Hepatocyte (in vitro differentiated cells): ENCODE measurements around the gene NEDD4. TPM values are rescaled to one million over a fixed set of nuclear protein-coding genes. Genes with fewer than 3 reads are reported as not detected.

Experiments
- DNase-seq: peaks from one replicate; pipeline ENCODE4 v3.0.0-alpha.2; 2016; ENCODE audit warnings: low spot score
- H2AFZ ChIP-seq: fragments of 200-600 bp; sonication (generic); 2 replicates; pipeline ENCODE4 v1.6.0; 2016; ENCODE audit warnings: antibody characterized with exemption, mild to moderate bottlenecking
- H3K27ac ChIP-seq: fragments of 200-600 bp; sonication (generic); 2 replicates; pipeline ENCODE4 v1.5.1; 2016; ENCODE audit warnings: mild to moderate bottlenecking
- H3K27me3 ChIP-seq: fragments of 200-600 bp; sonication (generic); 2 replicates; pipeline ENCODE4 v1.6.1; 2016
- H3K36me3 ChIP-seq: fragments of 200-600 bp; sonication (generic); replicated peaks from 2 replicates; pipeline ENCODE4 v1.5.1; 2016; ENCODE audit warnings: low read depth; ENCODE audit not compliant: insufficient read depth
- H3K4me1 ChIP-seq: fragments of 200-600 bp; sonication (generic); 2 replicates; pipeline ENCODE4 v1.5.1; 2016; ENCODE audit warnings: mild to moderate bottlenecking, moderate library complexity; ENCODE audit not compliant: insufficient read depth
- H3K4me2 ChIP-seq: fragments of 200-600 bp; sonication (generic); 2 replicates; pipeline ENCODE4 v1.6.0; 2016
- H3K4me3 ChIP-seq: fragments of 200-600 bp; sonication (generic); 2 replicates; pipeline ENCODE4 v1.5.1; 2016; ENCODE audit warnings: mild to moderate bottlenecking
- H3K79me2 ChIP-seq: fragments of 200-600 bp; sonication (generic); 2 replicates; pipeline ENCODE4 v1.6.0; 2017; ENCODE audit warnings: mild to moderate bottlenecking
- H3K9me2 ChIP-seq: fragments of 200-600 bp; sonication (generic); replicated peaks from 2 replicates; pipeline ENCODE4 v1.6.0; 2017; ENCODE audit warnings: mild to moderate bottlenecking; ENCODE audit not compliant: insufficient read depth
- H3K9me3 ChIP-seq: fragments of 200-600 bp; sonication (generic); 2 replicates; pipeline ENCODE4 v1.5.1; 2016; ENCODE audit warnings: low read depth, mild to moderate bottlenecking
- H4K20me1 ChIP-seq: fragments of 200-600 bp; sonication (generic); 2 replicates; pipeline ENCODE4 v1.6.0; 2016; ENCODE audit warnings: mild to moderate bottlenecking; ENCODE audit not compliant: insufficient read depth, poor library complexity, severe bottlenecking
- CTCF ChIP-seq: fragments of 200-600 bp; sonication (generic); IDR thresholded peaks from 2 replicates; pipeline ENCODE4 v1.5.1; 2016; ENCODE audit warnings: antibody characterized with exemption, mild to moderate bottlenecking; ENCODE audit not compliant: poor library complexity
- EZH2 ChIP-seq: fragments of 200-600 bp; sonication (generic); IDR thresholded peaks from 2 replicates; pipeline ENCODE4 v1.6.1; 2016; ENCODE audit warnings: antibody characterized with exemption, mild to moderate bottlenecking, borderline replicate concordance
- EZH2phosphoT487 ChIP-seq: fragments of 200-600 bp; sonication (generic); IDR thresholded peaks from one replicate; pipeline ENCODE4 v1.6.1; 2018; ENCODE audit warnings: antibody characterized with exemption, mild to moderate bottlenecking, low read depth, moderate library complexity; ENCODE audit not compliant: unreplicated experiment, severe bottlenecking
- WGBS: methylation state at CpG from one replicate; pipeline ENCODE4 v1.1.6; 2016; ENCODE audit warnings: low lambda C conversion rate; ENCODE audit errors: missing lambda C conversion rate; 5-methylcytosine and 5-hydroxymethylcytosine counted together
- polyA plus RNA-seq: library from polyadenylated mRNA; unstranded; fragments of >200 nt; fragmentation: Nextera tagmentation; extraction: Ambion mirVana; gene quantifications from 2 replicates; pipeline ENCODE4 v1.2.1, GENCODE V29; 2016
- total RNA-seq: library from RNA; depleted of rRNA; stranded (reverse); fragments of >200 nt; gene quantifications from 2 replicates; pipeline ENCODE4 v1.2.3, GENCODE V29; 2014

Gene NEDD4
- total and polyA plus RNA-seq, 2 experiments from 2014 or later, result 26.5 to 77.0 TPM

- H3K36me3 ChIP-seq, result no peaks in the 10 kb centered on the region
- no peak overlapping the region for H2AFZ ChIP-seq
- no peaks in the 10 kb centered on the region for H3K4me1 ChIP-seq
- H3K27me3 ChIP-seq, result no peaks in the 10 kb centered on the region
- 73% methylated on average over 6 of the region's 6 CpGs for WGBS
- H3K9me3 ChIP-seq, result peaks cover 10% of the 10 kb centered on the region
- H3K79me2 ChIP-seq, result no peaks in the 10 kb centered on the region
- H3K4me3 ChIP-seq, result no peak overlapping the region
- no peaks in the 10 kb centered on the region for H4K20me1 ChIP-seq
- peaks cover 3% of the 10 kb centered on the region for H3K9me2 ChIP-seq
- H3K27ac ChIP-seq, result no peak overlapping the region
- no peak for TF ChIP-seq CTCF
- TF ChIP-seq EZH2, result no peak
- TF ChIP-seq EZH2phosphoT487, result no peak
- no peak overlapping the region for H3K4me2 ChIP-seq
- DNase-seq, result no peak
Measured at GRCh38 chr15:55937040-55937439, 56.4 kb downstream of the NEDD4 start.

- no peaks in the 10 kb centered on the region for H3K36me3 ChIP-seq
- H3K79me2 ChIP-seq, result no peaks in the 10 kb centered on the region
- WGBS, result 94% methylated on average over 4 of the region's 4 CpGs
- no peak for DNase-seq
- no peak overlapping the region for H2AFZ ChIP-seq
- H3K4me3 ChIP-seq, result no peak overlapping the region
- H3K9me3 ChIP-seq, result no peaks in the 10 kb centered on the region
- TF ChIP-seq CTCF, result no peak
- TF ChIP-seq EZH2phosphoT487, result no peak
- TF ChIP-seq EZH2, result no peak
- no peak overlapping the region for H3K27ac ChIP-seq
- H3K27me3 ChIP-seq, result no peaks in the 10 kb centered on the region
- H3K4me2 ChIP-seq, result no peak overlapping the region
- H3K4me1 ChIP-seq, result no peaks in the 10 kb centered on the region
- H3K9me2 ChIP-seq, result no peaks in the 10 kb centered on the region
- H4K20me1 ChIP-seq, result no peaks in the 10 kb centered on the region
Measured at GRCh38 chr15:55928955-55929354, 64.5 kb downstream of the NEDD4 start.

- H3K36me3 ChIP-seq, result no peaks in the 10 kb centered on the region
- TF ChIP-seq EZH2phosphoT487 (no peak), EZH2 (no peak), CTCF (no peak)
- over 99% methylated on average over 4 of the region's 4 CpGs for WGBS
Measured at GRCh38 chr15:55921744-55922143, 71.7 kb downstream of the NEDD4 start.

GRCh38 chr15:55917881-55918296, 75.5 kb downstream of the NEDD4 start:
- Histone ChIP-seq H3K36me3 (no peaks in the 10 kb centered on the region), H4K20me1 (no peaks in the 10 kb centered on the region), H3K4me3 (no peak overlapping the region), H3K9me2 (no peaks in the 10 kb centered on the region), H3K79me2 (no peaks in the 10 kb centered on the region), H3K4me1 (no peaks in the 10 kb centered on the region), H3K27ac (peak overlapping the region; percentile 23), H2AFZ (no peak overlapping the region), H3K4me2 (peak overlapping the region; percentile 58), H3K9me3 (no peaks in the 10 kb centered on the region), H3K27me3 (no peaks in the 10 kb centered on the region)
- peak; percentile 75 for DNase-seq
- WGBS, result 0% methylated on average over 1 of the region's 1 CpG
- TF ChIP-seq EZH2 (no peak), CTCF (peak; percentile 75)

More at GRCh38 chr15:55921744-55922143, 71.7 kb downstream of the NEDD4 start:
- no peaks in the 10 kb centered on the region for H3K9me3 ChIP-seq
- no peaks in the 10 kb centered on the region for H3K27me3 ChIP-seq
- no peaks in the 10 kb centered on the region for H3K4me1 ChIP-seq
- DNase-seq, result no peak
- no peak overlapping the region for H3K4me3 ChIP-seq
- H3K9me2 ChIP-seq, result no peaks in the 10 kb centered on the region
- H3K4me2 ChIP-seq, result no peak overlapping the region
- H2AFZ ChIP-seq, result no peak overlapping the region
- no peaks in the 10 kb centered on the region for H4K20me1 ChIP-seq
- no peaks in the 10 kb centered on the region for H3K79me2 ChIP-seq
- no peak overlapping the region for H3K27ac ChIP-seq
